GM12873 (cell line): ENCODE measurements around the gene GBF1.

ENCODE experiments used
- CTCF ChIP-seq: IDR thresholded peaks from 2 replicates; pipeline ENCODE4 v1.5.1; 2012; ENCODE audit warnings: low read depth, mild to moderate bottlenecking, moderate library complexity, low read length, control low read depth; ENCODE audit not compliant: insufficient read depth; ENCODE audit errors: missing control alignments

The GBF1 gene

GRCh38 chr10:102316421-102316820 lies 71.1 kb downstream of the GBF1 start:
- no peak for TF ChIP-seq CTCF

GRCh38 chr10:102322914-102323313 lies 77.6 kb downstream of the GBF1 start:
- no peak for TF ChIP-seq CTCF

GRCh38 chr10:102324061-102324460 lies 78.7 kb downstream of the GBF1 start:
- TF ChIP-seq CTCF: no peak

- no peak for TF ChIP-seq CTCF
Observed at GRCh38 chr10:102326031-102326430, 80.7 kb downstream of the GBF1 start.

GRCh38 chr10:102327002-102327401 lies 81.7 kb downstream of the GBF1 start:
- no peak for TF ChIP-seq CTCF

- no peak for TF ChIP-seq CTCF
Observed at GRCh38 chr10:102327641-102328040, 82.3 kb downstream of the GBF1 start.

GRCh38 chr10:102332772-102333171 lies 87.4 kb downstream of the GBF1 start:
- TF ChIP-seq CTCF: no peak

- TF ChIP-seq CTCF: no peak
Observed at GRCh38 chr10:102334101-102334500, 88.8 kb downstream of the GBF1 start.
